GM18517 (cell line): ENCODE measurements around the gene INTS3.
"Not testable (repeated sequence)": the region's sequence is repeated elsewhere in the genome, so short reads cannot be mapped to it uniquely, and the experiment has no call there.

Experiments used
- ATAC-seq: cut with Tn5 transposase; IDR thresholded peaks from one replicate; pipeline ENCODE4 v1.9.1; 2021; ENCODE audit warnings: mild to moderate bottlenecking, moderate library complexity; ENCODE audit not compliant: unreplicated experiment

INTS3 gene

DNA sequence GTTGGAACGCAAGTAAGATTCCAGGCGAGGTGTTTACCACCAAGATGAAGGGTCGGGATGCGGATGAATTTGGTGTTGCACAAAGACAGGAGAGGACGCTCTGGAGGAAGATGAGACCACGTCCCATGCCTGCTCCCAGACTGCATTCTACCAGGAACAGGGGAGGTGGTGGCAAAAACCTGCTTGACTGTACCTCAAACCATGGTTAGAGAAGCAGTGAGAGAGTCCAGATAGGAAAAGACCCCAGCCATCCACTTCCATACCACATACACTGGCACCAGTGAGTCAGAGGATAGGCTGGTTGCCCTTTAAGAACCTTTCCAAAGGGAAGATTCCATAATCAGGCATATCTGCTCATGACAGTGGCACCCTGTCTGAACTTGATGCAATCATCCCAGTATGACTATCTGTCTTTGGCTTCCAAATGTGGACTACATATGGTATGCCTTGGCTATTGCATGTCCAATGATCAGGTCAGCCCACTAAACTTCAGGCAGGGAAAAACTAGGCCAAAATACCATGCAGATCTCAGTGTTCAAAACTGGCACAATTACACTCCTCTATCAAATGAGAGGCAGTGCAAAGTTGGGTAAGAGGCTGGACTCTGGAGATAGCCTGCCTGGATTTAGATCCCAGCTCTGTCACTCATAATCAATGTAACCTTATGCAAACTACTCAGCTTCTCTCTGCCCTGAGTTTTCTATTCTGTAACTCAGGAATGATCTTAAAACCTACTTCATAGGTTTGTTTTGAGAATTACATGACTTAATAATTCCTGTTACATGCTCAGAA lies 28.7 kb upstream of the INTS3 start:
- no peak for ATAC-seq

DNA sequence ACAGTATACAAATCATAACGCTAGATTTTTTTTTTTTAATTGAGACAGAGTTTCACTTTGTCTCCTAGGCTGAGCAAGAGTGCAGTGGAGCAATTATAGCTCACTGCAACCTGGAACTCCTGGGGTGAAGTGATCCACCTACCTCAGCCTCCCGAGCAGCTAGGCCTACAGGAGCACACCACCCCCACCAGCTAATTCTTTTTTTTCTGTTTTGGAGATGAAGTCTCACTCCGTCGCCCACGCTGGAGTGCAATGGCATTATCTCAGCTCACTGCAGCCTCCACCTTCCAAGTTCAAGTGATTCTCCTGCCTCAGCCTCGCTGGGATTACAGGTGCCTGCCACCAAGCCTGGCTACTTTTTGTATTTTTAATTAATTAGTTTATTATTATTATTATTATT lies 28.1 kb upstream of the INTS3 start:
- ATAC-seq = no peak

DNA sequence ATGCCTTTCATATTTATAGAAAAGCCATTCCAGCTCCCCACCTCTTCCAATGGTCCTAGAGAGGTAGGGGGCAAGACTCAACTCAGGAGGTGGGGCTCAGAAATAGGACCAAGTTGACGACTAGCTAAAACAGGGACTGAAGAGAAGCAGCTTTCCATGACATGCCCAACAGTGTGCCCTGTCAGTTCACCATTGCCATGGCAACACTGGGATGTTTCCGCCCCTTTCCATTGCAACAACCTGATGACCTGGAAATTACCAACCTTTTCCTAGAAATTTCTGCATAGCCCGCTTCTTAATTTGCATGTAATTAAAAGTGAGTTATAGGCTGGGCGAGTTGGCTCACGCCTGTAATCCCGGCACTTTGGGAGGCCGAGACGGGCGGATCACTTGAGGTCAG lies 22.4 kb upstream of the INTS3 start:
- no peak for ATAC-seq

DNA sequence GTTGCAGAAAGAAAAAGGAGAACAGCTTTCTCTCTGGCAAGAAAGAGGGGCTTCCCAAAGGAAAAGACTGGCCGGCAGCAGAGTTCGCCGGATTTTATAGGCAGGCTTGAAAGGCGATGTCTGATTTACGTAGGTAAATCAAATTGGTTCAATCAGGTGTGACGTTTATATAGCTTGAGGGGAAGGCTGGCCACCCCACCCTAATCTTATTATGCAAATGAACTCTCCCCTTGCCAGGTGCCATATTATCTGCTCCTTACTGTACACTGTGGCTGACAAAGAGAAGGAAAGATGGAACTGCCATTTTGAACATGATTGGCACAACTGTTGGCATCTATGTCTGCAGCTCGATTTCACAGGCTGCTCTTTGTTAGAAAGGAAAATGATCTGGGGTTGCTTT lies 16.8 kb upstream of the INTS3 start:
- ATAC-seq = no peak

DNA sequence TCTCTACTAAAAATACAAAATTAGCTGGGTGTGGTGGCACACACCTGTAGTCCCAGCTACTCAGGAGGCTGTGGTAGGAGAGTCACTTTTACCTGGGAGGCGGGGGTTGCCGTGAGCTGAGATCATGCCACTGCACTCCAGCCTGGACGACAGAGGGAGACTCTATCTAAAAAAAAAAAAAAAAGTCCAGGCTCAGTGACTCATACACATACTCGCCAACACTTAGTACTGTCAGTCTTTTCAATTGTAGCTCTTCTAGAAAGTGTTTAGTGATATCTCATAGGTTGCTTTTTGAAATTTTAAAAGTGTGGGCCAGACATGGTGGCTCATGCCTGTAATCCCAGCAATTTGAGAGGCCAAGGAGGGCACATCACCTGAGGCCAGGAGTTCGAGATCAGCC lies 11.6 kb upstream of the INTS3 start:
- ATAC-seq = not testable (repeated sequence)

DNA sequence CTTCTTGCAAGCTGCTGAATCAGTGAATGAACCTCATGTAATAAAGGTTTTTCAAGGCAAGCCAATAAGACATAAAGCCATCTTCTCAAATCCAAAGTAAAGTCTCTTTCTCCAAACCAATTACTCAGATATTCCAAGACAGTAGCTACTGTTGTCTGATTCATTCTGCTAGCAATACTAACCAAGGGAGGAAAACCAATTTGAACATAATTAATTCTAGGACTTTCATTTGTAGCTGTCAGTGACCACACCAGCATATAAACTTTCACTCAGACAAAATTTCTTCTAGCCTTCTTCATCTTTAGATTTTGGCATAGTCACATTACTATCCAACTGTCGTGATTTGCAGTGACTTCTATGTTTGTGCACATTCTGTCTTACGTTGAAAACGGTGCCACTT lies 10.5 kb upstream of the INTS3 start:
- ATAC-seq = no peak

GRCh38 chr1:153723687-153724086 lies 4.2 kb upstream of the INTS3 start:
- no peak for ATAC-seq

GRCh38 chr1:153724634-153725033 lies 3.2 kb upstream of the INTS3 start:
- ATAC-seq = not testable (repeated sequence)

- ATAC-seq = peak; percentile 10
Measured at GRCh38 chr1:153728305-153729066, 636 bp downstream of the INTS3 start.

- no peak for ATAC-seq
Measured at GRCh38 chr1:153730468-153730988, 2.7 kb downstream of the INTS3 start.

GRCh38 chr1:153733970-153734369 lies 6.1 kb downstream of the INTS3 start:
- no peak for ATAC-seq

- ATAC-seq = no peak
Measured at GRCh38 chr1:153734396-153735089, 6.7 kb downstream of the INTS3 start.

GRCh38 chr1:153735090-153735420 lies 7.2 kb downstream of the INTS3 start:
- no peak for ATAC-seq

DNA sequence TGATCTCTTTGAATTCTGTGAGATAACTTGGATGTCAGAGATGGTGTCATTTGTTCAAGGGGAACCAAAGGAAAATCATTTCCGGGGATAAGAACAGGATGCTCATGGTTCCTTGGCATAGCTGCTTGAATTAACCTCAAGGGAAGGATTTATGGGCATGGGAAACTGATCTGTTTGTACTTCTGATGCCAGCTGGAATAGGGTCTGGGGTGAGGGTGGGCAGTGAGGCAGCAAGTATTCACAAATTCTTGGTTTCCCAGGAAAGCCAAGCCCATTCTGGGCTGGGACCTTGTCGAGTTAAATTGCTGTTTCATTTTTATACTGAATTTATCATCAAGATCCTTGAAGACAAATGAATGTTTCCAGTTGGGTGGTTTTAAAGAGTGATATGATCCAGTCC lies 14.1 kb downstream of the INTS3 start:
- ATAC-seq = no peak

- peak; percentile 58 for ATAC-seq
Measured at GRCh38 chr1:153742411-153743142, 14.7 kb downstream of the INTS3 start.

DNA sequence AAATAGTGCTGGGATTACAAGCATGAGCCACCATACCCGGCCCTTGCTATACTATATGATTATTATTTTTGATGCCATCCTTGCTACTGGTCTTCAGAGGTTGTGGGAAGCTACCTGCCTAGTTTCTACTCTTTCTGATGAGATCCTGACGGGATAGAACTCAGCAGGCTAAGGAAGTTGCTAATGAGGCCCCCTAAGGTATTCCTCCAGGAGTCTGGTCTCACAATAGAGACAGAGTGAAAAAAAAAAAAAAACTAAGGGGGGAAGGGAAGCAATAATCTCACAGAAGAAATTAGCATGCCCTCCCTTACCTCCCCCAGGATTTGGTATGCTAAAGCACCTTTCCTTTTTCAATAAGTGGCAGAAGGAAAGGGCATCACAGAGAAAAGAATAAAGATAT lies 17.6 kb downstream of the INTS3 start:
- ATAC-seq = no peak

DNA sequence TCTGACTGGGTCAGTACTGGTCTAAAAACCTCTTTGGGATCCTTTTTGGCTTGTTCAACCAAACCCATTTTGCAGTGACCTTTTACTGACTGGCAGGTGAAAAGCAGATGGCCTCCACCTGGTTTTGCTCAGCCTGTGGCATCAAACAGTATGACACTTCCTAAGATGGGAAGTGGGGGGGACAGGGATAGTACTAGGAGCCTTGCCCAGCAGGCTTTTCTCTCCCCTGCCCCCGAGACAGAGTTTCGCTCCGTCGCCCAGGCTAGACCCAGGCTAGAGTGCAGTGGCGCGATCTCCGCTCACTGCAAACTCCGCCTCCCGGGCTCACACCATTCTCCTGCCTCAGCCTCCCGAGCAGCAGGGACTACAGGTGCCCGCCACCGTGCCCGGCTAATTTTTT lies 18.3 kb downstream of the INTS3 start:
- ATAC-seq = no peak

- ATAC-seq = no peak
Measured at GRCh38 chr1:153748903-153749302, 21.1 kb downstream of the INTS3 start.

DNA sequence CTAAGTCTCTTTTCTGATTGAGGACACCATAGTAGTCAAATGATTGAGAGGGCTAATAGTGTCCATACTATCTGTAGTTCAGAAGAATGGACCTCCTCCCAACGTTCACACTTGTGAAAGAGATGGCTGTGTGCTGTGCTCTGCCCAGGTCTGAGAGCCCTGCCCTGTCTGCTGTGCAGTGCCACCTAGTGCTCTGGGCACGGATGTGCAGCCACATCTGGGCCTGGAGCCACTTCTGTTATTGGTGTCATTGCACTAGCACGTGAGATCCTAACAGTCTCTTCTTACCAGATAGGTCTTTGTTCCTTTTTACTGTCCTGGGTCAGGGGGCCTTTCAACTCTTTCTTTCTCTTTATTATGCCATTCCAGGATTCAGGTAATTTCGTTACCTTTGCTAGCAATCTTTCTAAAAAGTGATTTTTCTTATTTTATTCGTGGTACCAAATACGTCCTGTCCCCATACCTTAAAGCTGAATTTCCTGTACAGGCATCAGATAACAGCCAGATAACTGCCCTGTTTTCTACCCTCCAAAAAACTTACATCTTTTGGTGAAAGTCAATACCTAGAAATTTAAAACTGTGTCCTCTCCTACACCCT lies 21.7 kb downstream of the INTS3 start:
- no peak for ATAC-seq
